Neural progenitor cell (in vitro differentiated cells): ENCODE measurements around the gene TMEM179B. TPM values are rescaled to one million over a fixed set of nuclear protein-coding genes. Genes with fewer than 3 reads are reported as not detected.
"Not testable (repeated sequence)": the region's sequence is repeated elsewhere in the genome, so short reads cannot be mapped to it uniquely, and the experiment has no call there.

Source experiments
- DNase-seq: peaks from one replicate; pipeline ENCODE4 v3.0.0-alpha.2; 2016; ENCODE audit warnings: low spot score
- H2AFZ ChIP-seq: fragments of 200-600 bp; sonication (generic); replicated peaks from 2 replicates; pipeline ENCODE4 v1.6.1; 2016; ENCODE audit warnings: antibody characterized with exemption
- H3F3A ChIP-seq: fragments of 200-600 bp; sonication (generic); 2 replicates; pipeline ENCODE4 v1.6.1; 2016; ENCODE audit warnings: antibody characterized with exemption, low read depth
- H3K27ac ChIP-seq: fragments of 200-600 bp; sonication (generic); 2 replicates; pipeline ENCODE4 v1.5.1; 2016; ENCODE audit warnings: mild to moderate bottlenecking
- H3K27me3 ChIP-seq: fragments of 200-600 bp; sonication (generic); 2 replicates; pipeline ENCODE4 v1.6.1; 2016; ENCODE audit warnings: mild to moderate bottlenecking, moderate library complexity
- H3K36me3 ChIP-seq: fragments of 200-600 bp; sonication (generic); 2 replicates; pipeline ENCODE4 v1.5.1; 2016
- H3K4me1 ChIP-seq: fragments of 200-600 bp; sonication (generic); 2 replicates; pipeline ENCODE4 v1.6.1; 2016; ENCODE audit warnings: mixed run types
- H3K4me2 ChIP-seq: fragments of 200-600 bp; sonication (generic); 2 replicates; pipeline ENCODE4 v1.6.1; 2016
- H3K4me3 ChIP-seq: fragments of 200-600 bp; sonication (generic); 2 replicates; pipeline ENCODE4 v1.5.1; 2016
- H3K79me2 ChIP-seq: fragments of 200-600 bp; sonication (generic); 2 replicates; pipeline ENCODE4 v1.6.1; 2016; ENCODE audit warnings: low read depth
- H3K9ac ChIP-seq: fragments of 200-600 bp; sonication (generic); 2 replicates; pipeline ENCODE4 v1.6.1; 2016
- H3K9me3 ChIP-seq: fragments of 200-600 bp; sonication (generic); 2 replicates; pipeline ENCODE4 v1.5.1; 2016; ENCODE audit warnings: low read depth
- H4K20me1 ChIP-seq: fragments of 200-600 bp; sonication (generic); 2 replicates; pipeline ENCODE4 v1.6.1; 2016; ENCODE audit warnings: low read depth
- H3K27ac Mint-ChIP-seq: 3 replicates; pipeline ENCODE4 v1.8.0; 2021; ENCODE audit warnings: mixed read lengths
- H3K27me3 Mint-ChIP-seq: 2 replicates; pipeline ENCODE4 v1.8.0; 2022; ENCODE audit warnings: low read depth, mild to moderate bottlenecking, inconsistent platforms, moderate library complexity, mixed read lengths; ENCODE audit not compliant: insufficient read depth
- H3K36me3 Mint-ChIP-seq: 3 replicates; pipeline ENCODE4 v1.8.0; 2021; ENCODE audit warnings: mixed read lengths
- H3K4me1 Mint-ChIP-seq: 3 replicates; pipeline ENCODE4 v1.8.0; 2021; ENCODE audit warnings: mixed read lengths
- H3K4me3 Mint-ChIP-seq: 3 replicates; pipeline ENCODE4 v1.8.0; 2021; ENCODE audit warnings: mild to moderate bottlenecking, moderate library complexity, mixed read lengths
- H3K9me3 Mint-ChIP-seq: 3 replicates; pipeline ENCODE4 v1.8.0; 2020; ENCODE audit warnings: mixed read lengths
- CTCF ChIP-seq: fragments of 200-600 bp; sonication (generic); IDR thresholded peaks from 2 replicates; pipeline ENCODE4 v1.5.1; 2017; ENCODE audit warnings: antibody characterized with exemption, mild to moderate bottlenecking
- EZH2 ChIP-seq: fragments of 200-600 bp; sonication (generic); IDR thresholded peaks from 2 replicates; pipeline ENCODE4 v1.6.1; 2017; ENCODE audit warnings: antibody characterized with exemption, mild to moderate bottlenecking, moderate library complexity
- EZH2phosphoT487 ChIP-seq: fragments of 200-600 bp; sonication (generic); IDR thresholded peaks from 2 replicates; pipeline ENCODE4 v1.6.1; 2017; ENCODE audit warnings: antibody characterized with exemption
- total RNA-seq: library from RNA; depleted of rRNA; stranded (reverse); fragments of >200 nt; gene quantifications from 2 replicates; pipeline ENCODE4 v1.2.3, GENCODE V29; 2015; ENCODE audit warnings: low replicate concordance

TMEM179B gene
- total RNA-seq, 1 donor from 2014 or later = 24.5 TPM

DNA sequence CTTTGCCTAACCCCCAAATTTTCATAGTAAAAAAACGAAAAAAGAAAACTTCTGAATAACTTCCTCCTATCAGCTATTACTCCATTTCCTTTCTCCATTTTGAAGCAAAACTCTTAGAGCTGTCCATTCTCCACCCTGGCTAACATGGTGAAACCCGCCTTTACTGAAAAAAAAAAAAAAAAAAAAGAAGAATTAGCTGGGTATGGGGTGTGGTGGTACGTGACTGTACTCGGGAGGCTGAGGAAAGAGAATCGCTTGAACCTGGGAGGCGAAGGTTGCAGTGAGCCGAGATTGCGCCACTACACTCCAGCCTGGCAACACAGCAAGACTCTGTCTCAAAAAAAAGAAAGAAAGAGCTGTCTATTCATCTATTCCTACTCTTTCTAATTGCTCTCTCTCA lies 29.4 kb downstream of the TMEM179B start:
- peaks cover 16% of the 10 kb centered on the region for H3K36me3 Mint-ChIP-seq
- H3K36me3 ChIP-seq = no peaks in the 10 kb centered on the region
- H3K27ac ChIP-seq = no peak overlapping the region

DNA sequence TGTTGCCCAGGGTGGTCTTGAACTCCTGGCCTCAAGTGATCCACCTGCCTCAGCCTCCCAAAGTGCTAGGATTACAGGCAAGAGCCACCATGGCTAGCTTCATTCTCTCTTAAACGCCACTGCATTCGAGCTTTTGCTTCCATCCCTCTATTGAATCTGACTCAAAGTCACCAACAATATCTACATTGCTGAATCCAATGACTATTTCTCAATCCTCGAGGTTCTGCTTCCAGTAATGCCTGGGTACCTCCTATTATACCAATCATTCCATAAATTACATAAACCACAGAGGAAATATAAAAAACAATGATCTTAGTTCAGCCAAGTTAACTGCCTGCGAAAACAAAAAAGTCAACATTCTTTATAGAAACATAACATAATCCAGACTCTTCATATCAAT lies 29.9 kb downstream of the TMEM179B start:
- DNase-seq = no peak
- H3K4me3 Mint-ChIP-seq = no peak overlapping the region
- peaks cover 16% of the 10 kb centered on the region for H3K36me3 Mint-ChIP-seq
- Histone ChIP-seq H3F3A (no peaks in the 10 kb centered on the region), H3K27ac (no peak overlapping the region), H3K4me1 (no peaks in the 10 kb centered on the region), H3K79me2 (no peaks in the 10 kb centered on the region), H3K4me3 (no peak overlapping the region), H3K27me3 (no peaks in the 10 kb centered on the region), H4K20me1 (no peaks in the 10 kb centered on the region), H2AFZ (no peak overlapping the region), H3K9ac (peak overlapping the region; percentile 20), H3K9me3 (no peaks in the 10 kb centered on the region), H3K4me2 (no peak overlapping the region), H3K36me3 (no peaks in the 10 kb centered on the region)
- no peaks in the 10 kb centered on the region for H3K4me1 Mint-ChIP-seq
- peaks cover 4% of the 10 kb centered on the region for H3K27me3 Mint-ChIP-seq
- H3K9me3 Mint-ChIP-seq = no peaks in the 10 kb centered on the region
- no peak overlapping the region for H3K27ac Mint-ChIP-seq
- no peak for TF ChIP-seq EZH2phosphoT487
- no peak for TF ChIP-seq EZH2

More for the DNA sequence above, 29.4 kb downstream of the TMEM179B start:
- Histone ChIP-seq H3K27me3 (no peaks in the 10 kb centered on the region), H3K4me1 (no peaks in the 10 kb centered on the region), H3K4me2 (no peak overlapping the region), H3K9me3 (no peaks in the 10 kb centered on the region), H3K4me3 (no peak overlapping the region), H2AFZ (no peak overlapping the region), H3F3A (no peaks in the 10 kb centered on the region), H4K20me1 (no peaks in the 10 kb centered on the region), H3K79me2 (no peaks in the 10 kb centered on the region), H3K9ac (no peak overlapping the region)
- Mint-ChIP-seq H3K27ac (no peak overlapping the region), H3K4me3 (no peak overlapping the region), H3K4me1 (no peaks in the 10 kb centered on the region), H3K27me3 (peaks cover 4% of the 10 kb centered on the region), H3K9me3 (no peaks in the 10 kb centered on the region)
- no peak for DNase-seq
- TF ChIP-seq EZH2phosphoT487 = no peak
- TF ChIP-seq EZH2 = no peak
- no peak for TF ChIP-seq CTCF

DNA sequence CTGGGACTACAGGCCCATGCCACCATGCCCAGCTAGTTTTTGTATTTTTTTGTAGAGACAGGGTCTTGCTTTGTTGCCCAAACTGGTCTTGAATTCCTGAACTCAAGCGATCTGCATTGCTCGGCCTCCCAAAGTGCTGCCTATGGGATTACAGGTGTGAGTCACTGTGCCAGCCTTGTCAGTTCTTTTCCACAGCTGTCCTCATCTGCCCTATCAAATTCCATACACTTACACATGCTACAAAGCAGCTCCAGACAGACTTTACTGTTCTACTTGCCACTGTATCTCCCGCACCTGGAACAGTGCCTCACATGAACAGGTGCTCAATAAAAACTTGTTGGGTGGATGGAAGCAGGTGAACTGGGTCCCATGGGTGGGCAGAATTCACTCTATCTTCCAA lies 36.5 kb downstream of the TMEM179B start:
- peaks cover 26% of the 10 kb centered on the region for H3K36me3 Mint-ChIP-seq
- H3K27ac Mint-ChIP-seq = no peak overlapping the region
- no peak overlapping the region for H3K27ac ChIP-seq

DNA sequence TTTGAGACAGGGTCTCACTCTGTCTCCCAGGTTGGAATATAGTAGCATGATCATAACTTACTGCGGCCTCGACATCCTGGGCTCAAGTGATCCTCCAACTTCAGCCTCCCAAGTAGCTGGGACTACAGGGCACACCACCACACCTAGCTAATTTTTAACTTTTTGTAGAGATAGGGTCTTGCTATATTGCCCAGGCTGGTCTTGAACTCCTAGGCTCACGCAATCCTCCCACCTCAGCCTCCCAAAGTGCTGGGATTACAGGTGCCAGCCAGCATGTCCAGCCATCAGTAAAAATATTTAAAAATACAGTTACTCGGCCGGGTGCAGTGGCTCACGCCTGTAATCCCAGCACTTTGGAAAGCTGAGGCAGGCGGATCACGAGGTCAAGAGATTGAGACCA lies 40.9 kb downstream of the TMEM179B start:
- Mint-ChIP-seq H3K36me3 (peaks cover 13% of the 10 kb centered on the region), H3K4me1 (peaks cover 13% of the 10 kb centered on the region), H3K27me3 (peaks cover 15% of the 10 kb centered on the region)
- H3K36me3 ChIP-seq, H3K9ac ChIP-seq, H3K27ac ChIP-seq, DNase-seq, H3K27ac Mint-ChIP-seq, H3K4me3 Mint-ChIP-seq, H3K4me2 ChIP-seq, H3K9me3 ChIP-seq, H3K9me3 Mint-ChIP-seq, H3K27me3 ChIP-seq, H2AFZ ChIP-seq, H3K4me3 ChIP-seq: not testable (repeated sequence)
- H4K20me1 ChIP-seq = peaks cover 10% of the 10 kb centered on the region
- peaks cover 34% of the 10 kb centered on the region for H3K79me2 ChIP-seq
- peaks cover 18% of the 10 kb centered on the region for H3F3A ChIP-seq
- H3K4me1 ChIP-seq = peaks cover 12% of the 10 kb centered on the region

More for the DNA sequence above, 36.5 kb downstream of the TMEM179B start:
- Histone ChIP-seq H3K36me3 (no peaks in the 10 kb centered on the region), H3K27me3 (no peaks in the 10 kb centered on the region), H2AFZ (no peak overlapping the region), H3F3A (no peaks in the 10 kb centered on the region), H3K4me1 (no peaks in the 10 kb centered on the region), H3K79me2 (peaks cover 10% of the 10 kb centered on the region), H3K4me3 (no peak overlapping the region), H3K9me3 (no peaks in the 10 kb centered on the region), H3K4me2 (no peak overlapping the region), H4K20me1 (no peaks in the 10 kb centered on the region), H3K9ac (no peak overlapping the region)
- Mint-ChIP-seq H3K4me3 (no peak overlapping the region), H3K9me3 (no peaks in the 10 kb centered on the region), H3K4me1 (no peaks in the 10 kb centered on the region), H3K27me3 (peaks cover 7% of the 10 kb centered on the region)
- no peak for TF ChIP-seq EZH2
- no peak for TF ChIP-seq CTCF
- no peak for TF ChIP-seq EZH2phosphoT487
- no peak for DNase-seq
